RPMI7951 (cell line): Measurements from ENCODE around the gene SDK2. TPM values are rescaled to one million over a fixed set of nuclear protein-coding genes. Genes with fewer than 3 reads are reported as not detected.

ENCODE experiments used
- DNase-seq: peaks from one replicate; pipeline ENCODE4 v3.0.0-alpha.2; 2012; ENCODE audit warnings: low read depth
- total RNA-seq: library from RNA; depleted of rRNA; stranded (reverse); fragments of >200 nt; shearing (Covaris generic); gene quantifications from 2 replicates; pipeline ENCODE4 v1.2.3, GENCODE V29; 2014

SDK2 gene
- total RNA-seq, 1 experiment from 2014 or later: 1.1 TPM

GRCh38 chr17:73554498-73554897, 89.7 kb downstream of the SDK2 start:
- DNase-seq: no peak

DNA sequence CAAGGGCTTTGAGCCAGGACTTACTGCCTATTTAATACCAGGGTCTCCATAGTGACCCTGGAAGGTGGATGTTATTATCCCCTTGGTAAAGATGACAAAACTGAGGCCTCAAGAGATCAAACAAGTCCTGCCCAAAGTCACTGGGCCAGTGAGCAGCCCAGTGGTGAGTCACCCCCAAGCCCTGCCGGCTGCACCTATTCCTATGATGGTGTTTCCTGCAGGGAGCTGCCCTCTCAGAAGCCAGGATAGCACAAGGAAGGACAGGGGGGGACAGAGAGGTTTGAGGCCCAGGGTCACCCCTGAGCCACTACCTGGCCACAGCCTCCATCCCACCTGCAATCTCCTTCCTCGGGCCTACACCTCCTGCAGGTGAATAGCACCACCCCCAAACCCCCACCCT, 90.9 kb downstream of the SDK2 start:
- no peak for DNase-seq

GRCh38 chr17:73552300-73553048, 91.8 kb downstream of the SDK2 start:
- no peak for DNase-seq

DNA sequence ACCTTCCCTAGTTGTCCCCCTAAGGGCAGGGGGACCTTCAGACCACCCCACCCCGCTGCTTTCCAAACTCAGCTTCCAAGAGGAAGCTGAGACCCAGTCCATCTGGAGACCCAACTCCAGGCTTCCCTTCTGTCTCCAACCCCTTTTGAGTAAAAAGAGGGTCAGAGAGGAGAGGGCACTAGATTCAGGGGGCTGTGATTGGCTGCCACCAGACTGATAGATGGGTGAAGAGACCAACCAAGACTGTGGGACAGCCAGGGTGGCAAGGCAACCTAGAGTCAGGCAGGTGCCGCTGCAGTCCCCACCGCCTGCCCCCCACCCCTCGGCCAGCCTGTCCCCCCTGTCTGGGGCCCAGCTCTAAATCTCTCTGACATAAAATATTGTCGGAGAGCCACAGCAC, 92.5 kb downstream of the SDK2 start:
- DNase-seq: no peak

DNA sequence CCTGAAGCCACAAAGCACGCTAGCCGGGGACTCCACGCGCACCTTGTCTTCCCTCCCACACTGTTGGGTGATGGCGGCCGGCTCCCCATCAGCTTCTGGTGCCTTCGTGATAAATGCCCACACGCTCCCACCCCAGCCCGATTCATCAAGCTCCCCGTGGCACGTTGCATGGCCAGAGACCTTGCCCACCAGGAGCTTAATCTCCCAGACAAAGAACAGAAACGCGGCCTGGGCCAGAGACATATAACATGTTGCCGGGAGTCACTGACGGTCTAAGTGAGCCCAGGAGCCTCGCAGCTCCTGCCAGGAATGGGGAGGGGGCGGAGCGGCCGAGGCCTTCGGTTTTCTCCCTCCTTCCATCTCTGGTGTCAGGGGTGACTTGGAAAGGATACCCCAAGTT, 93.1 kb downstream of the SDK2 start:
- no peak for DNase-seq

- DNase-seq: peak; percentile 13
Measured at GRCh38 chr17:73550556-73550955, 93.7 kb downstream of the SDK2 start.

GRCh38 chr17:73549841-73550430, 94.3 kb downstream of the SDK2 start:
- no peak for DNase-seq

GRCh38 chr17:73548620-73549311, 95.5 kb downstream of the SDK2 start:
- peak; percentile 28 for DNase-seq

GRCh38 chr17:73547790-73548189, 96.5 kb downstream of the SDK2 start:
- no peak for DNase-seq

- peak; percentile 50 for DNase-seq
Measured at GRCh38 chr17:73546770-73547536, 97.3 kb downstream of the SDK2 start.

- DNase-seq: no peak
Measured at GRCh38 chr17:73546114-73546513, 98.1 kb downstream of the SDK2 start.

DNA sequence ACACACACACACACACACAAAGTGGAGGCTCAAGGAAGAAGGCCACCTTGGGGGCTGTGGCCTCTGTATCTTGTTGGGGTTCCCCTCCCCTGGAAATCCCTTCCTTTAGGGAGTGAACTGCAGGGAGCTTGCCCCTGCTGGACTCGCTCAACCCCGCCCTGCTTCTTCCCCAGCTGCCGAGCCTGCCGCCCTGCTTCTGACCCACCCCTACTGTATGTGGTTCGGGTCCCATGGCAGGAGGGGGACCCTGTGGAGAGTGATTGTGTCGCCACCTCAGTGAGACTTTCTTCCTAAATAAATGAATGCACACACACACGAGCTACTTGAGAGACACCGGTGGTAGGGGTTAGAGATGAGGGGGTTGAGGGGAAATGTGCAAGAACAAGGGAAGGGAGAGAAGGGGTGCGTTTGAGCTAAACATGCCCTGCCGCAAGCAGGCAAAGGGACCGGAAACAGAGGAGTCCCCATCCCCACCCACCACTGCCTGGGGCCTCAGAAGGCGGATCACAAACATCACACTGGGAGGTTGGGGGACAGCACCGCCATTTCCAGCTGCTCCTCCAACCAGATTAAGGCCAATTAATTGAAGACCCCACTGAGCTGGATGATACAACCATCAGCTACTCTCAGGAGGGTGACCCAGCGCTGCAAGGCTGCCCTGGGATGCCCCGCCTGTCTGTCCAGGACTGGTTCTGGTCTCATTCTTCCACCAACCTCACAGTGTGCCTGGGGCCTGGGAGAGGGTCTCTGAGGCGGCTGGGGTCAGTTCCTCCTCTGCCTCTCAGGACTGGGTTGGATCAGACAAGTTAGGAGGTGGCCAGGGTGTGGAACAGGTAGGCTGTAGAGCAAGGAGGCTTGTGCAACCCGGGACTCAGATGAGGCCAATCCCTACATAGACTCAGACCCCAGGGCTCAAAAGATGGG, 98.9 kb downstream of the SDK2 start:
- no peak for DNase-seq

DNA sequence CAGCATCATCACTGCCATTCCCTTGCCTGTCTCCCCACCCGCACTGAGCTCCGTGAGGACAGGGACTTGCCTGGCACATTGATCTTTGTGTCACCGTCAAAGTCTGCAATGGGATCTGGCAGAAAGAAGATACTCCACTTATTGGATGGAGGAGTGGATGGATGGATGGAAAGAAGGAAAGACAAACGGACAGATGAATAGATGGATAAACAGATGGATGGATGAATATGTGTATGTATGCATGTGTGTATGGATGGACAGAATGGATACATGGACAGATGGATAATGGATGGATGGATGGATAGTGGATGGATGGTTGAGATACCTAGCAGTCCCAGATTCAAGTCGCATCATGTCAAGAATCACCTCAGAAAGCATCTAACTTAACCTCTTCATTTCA, 99.9 kb downstream of the SDK2 start:
- DNase-seq: no peak

DNA sequence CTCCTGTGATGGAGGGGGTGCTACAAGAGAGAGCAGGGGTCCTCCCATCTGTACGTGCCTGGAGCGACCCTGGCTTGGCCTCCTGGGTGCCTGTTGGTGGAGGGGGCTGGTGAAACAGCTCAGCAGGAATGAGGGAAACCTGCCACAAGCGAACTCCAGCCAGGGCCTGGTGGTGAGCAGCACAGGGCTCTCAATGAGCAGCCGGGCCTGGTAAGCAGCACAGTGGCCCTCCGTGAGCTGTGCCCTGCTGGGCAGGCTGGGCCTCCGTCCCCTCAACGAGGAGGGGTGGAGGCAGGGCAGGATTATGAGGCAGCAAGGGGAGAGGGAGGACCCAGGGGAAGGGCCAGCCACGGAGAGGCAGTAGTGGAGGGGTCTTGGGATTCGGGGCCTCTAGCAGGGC, 101.9 kb downstream of the SDK2 start:
- DNase-seq: no peak

DNA sequence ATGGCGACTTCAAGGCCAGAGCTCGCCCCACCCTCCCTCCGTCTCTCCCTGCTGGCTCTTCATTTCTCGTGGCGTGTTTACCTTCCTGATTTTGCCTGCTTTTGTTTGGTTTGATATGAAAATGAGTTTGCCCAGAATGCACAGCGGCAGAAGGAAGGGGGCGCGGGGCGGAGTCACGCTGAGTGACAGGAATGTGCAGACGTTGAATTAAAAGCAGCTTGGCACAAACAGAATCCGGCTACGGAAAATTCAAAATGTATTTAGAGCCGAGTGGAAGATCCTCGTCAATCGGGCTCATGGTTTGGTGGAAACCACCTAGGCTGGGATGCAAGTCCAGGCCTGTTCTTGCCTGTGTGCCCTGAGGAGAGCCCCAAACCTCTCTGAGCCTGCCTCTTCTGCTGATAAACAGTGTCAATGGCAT, 102.7 kb downstream of the SDK2 start:
- DNase-seq: no peak

DNA sequence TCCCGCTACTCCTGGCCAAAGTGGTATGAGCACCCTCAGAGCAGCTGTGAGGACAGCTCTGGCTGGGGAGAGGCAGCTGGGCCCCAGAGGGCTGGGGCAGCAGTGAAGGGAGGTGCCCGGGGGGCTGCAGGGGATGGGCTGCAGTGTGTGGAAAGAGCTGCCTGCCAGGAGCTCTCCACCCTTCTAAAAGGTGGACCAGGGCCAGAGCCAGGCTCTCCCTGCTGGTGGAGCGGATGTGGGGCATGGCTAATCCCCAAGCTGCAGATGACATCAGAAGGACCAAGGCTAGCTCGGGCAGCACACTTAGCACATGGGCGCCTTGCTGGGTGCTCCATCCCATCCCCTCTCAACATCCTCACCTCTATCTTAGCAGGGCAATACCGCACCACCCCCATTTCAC, 103.1 kb downstream of the SDK2 start:
- no peak for DNase-seq

DNA sequence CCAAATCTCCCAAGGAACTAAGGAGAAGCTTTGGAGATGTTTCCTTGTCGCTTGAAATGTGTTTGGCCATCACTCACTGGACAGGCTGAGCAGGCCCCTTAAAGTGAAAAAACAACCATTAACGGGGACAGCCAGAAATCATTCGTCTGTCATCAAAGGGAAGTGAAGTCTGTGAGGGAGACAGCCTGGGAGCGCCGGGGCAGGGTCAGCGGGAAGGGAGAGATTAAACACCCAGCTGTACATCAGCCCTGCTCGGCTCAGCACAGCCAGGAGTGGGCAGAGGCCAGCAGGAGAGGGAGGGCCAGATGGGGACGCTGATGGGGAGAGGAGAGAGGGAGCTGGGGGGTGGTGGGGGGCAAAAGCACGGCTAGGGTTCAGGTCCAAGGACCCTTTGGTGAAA, 105.1 kb downstream of the SDK2 start:
- no peak for DNase-seq

DNA sequence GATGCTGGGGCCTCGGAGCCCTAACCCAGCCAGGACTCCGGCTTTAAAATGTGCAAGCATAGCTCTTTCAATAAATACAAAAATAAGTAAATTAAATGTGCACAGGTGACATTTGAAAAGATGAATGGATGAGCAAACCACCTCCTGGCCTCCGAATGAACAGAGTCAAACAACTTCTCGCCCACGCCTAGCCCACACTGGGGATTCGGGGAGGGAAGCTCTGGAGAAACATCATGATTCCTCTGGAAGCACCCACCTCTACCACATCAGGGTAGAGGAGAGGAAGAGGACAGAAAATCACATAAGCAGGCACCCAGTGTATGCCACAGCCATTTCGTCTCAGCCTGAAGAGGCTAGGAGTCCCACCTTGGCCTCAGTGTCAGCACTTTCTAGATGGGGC, 105.8 kb downstream of the SDK2 start:
- no peak for DNase-seq

- no peak for DNase-seq
Measured at GRCh38 chr17:73536700-73537605, 107.3 kb downstream of the SDK2 start.

DNA sequence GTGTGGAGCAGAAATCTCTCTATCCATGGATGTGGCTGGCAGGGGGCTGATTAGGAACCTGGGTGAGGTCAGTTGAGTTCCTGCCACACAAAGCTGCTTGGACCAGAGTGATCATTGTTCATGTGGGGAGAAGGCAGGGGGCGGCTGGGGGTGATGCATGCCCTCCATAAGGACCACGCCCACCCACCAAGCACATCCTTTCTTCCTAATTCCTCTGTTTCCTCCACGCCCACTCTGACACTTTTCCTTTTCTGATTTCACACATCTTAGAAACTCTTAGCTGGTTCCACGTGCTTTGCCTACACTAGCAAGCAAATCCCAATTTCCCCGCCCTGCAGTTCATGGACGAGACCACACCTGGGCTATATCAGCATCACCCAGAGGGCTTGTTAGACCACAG, 108.5 kb downstream of the SDK2 start:
- no peak for DNase-seq
